Psoas muscle (tissue), 8 donors: Measurements from ENCODE around the gene AKT3. TPM values are rescaled to one million over a fixed set of nuclear protein-coding genes. Genes with fewer than 3 reads are reported as not detected.
"Not testable (repeated sequence)": the region's sequence is repeated elsewhere in the genome, so short reads cannot be mapped to it uniquely, and the experiment has no call there.

Experiments
- ATAC-seq, 4 donors: fragments of 200-7000 bp; cut with Tn5 transposase; one replicate each; pipeline ENCODE4 v1.9.1; 2020; ENCODE audit warnings: moderate library complexity in 3 of 4, mild to moderate bottlenecking in 2 of 4
- DNase-seq, 2 donors: peaks; one replicate each; pipeline ENCODE4 v3.0.0-alpha.2; 2020
- H3K27ac ChIP-seq: fragments of 200-600 bp; one replicate; pipeline ENCODE4 v1.8.0; 2022
- H3K27me3 ChIP-seq, 3 donors: fragments of 200-600 bp in 1 of 3; one replicate each; pipeline versions ENCODE4 v1.6.1 to v1.8.0; 2013 to 2022; ENCODE audit warnings: low read length in 2 of 3, mild to moderate bottlenecking in 2 of 3, moderate library complexity in 1 of 3; ENCODE audit not compliant: insufficient read depth in 3 of 3
- H3K36me3 ChIP-seq, 2 donors: fragments of 200-600 bp in 1 of 2; one replicate each; pipeline versions ENCODE4 v1.6.1 to v1.8.0; 2013 to 2022; ENCODE audit warnings: low read depth in 1 of 2, mild to moderate bottlenecking in 1 of 2, moderate library complexity in 1 of 2; ENCODE audit not compliant: insufficient read depth in 1 of 2
- H3K4me1 ChIP-seq: fragments of 200-600 bp; one replicate; pipeline ENCODE4 v1.8.0; 2022
- H3K4me3 ChIP-seq: fragments of 200-600 bp; one replicate; pipeline ENCODE4 v1.8.0; 2022; ENCODE audit warnings: mild to moderate bottlenecking
- H3K9me3 ChIP-seq: fragments of 200-600 bp; one replicate; pipeline ENCODE4 v1.8.0; 2022
- WGBS, 3 donors: extraction: QIAGEN DNeasy Blood & Tissue Kit; methylation state at CpG; one replicate each; pipeline versions ENCODE4 v1.1.6 to v1.1.7; 2013; 5-methylcytosine and 5-hydroxymethylcytosine counted together
- intact Hi-C, 2 donors: fragments of 100-400 bp; cut with DNase I; formaldehyde crosslinking; loops; one replicate each; pipeline versions ENCODE4 v1.11.0 to v1.14.2; 2022
- polyA plus RNA-seq, 3 donors: library from polyadenylated mRNA; stranded (reverse); fragments of 200-250 nt; gene quantifications; one replicate each; pipeline ENCODE4 v1.2.3, GENCODE V29; 2013
- total RNA-seq, 4 donors: library from RNA; stranded (reverse); fragmentation: NEBNext Ultra II Directional in 2 of 4; extraction: Animal tissue kit (Norgen Biotek cat#: 25700) in 2 of 4; gene quantifications; one replicate each; pipeline versions ENCODE4 v1.2.1 to v1.2.4, GENCODE V29; 2021 to 2023
- TF ChIP-seq, protein P1 (sequence below): fragments of 200-600 bp; IDR thresholded peaks from one replicate; pipeline ENCODE4 v1.8.0; 2022; ENCODE audit warnings: antibody characterized with exemption
- donor health status: healthy with polysubstance abuse.
- donor health status: DM: no; HTN: no; CAD: no; lungs with moderate emphysema.
- donor health status: Bipolar disorder and iron deficiency.
- donor health status: healthy.
- donor health status: DM: yes; HTN: yes; CAD: no.
- donor health status: DM: no; HTN: no; CAD: no.
- donor health status: DM: no; HTN: no; CAD: no.
- donor health status: DM: yes; HTN: yes; CAD: no.

AKT3 gene
- total and polyA plus RNA-seq, 7 donors, result 3.3 to 25.1 (median 9.8) TPM

DNA sequence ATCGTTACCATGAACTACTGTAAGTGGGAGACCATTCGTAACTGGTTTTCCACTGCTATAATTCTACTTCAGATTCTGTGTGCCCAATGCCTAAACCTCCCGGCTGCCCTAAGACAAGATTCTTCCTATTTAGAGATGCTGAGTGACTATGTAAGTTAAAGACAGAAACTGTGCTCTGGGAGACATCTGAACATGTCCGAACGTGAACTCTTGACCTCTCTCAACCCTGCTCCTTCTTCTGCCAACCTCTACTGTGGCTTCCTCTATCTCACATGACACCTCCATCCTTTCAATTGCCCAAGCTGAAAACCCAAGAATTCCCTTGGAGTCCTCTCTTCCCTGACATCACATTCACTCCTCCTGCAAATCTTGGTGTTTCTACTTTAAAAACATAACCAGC is 182.9 kb downstream of the AKT3 start:
- WGBS, 3 donors, result 95 to 98% (median 95%) methylated on average over 5 of the region's 5 CpGs
- ATAC-seq, result no peak
- TF ChIP-seq, protein P1, sequence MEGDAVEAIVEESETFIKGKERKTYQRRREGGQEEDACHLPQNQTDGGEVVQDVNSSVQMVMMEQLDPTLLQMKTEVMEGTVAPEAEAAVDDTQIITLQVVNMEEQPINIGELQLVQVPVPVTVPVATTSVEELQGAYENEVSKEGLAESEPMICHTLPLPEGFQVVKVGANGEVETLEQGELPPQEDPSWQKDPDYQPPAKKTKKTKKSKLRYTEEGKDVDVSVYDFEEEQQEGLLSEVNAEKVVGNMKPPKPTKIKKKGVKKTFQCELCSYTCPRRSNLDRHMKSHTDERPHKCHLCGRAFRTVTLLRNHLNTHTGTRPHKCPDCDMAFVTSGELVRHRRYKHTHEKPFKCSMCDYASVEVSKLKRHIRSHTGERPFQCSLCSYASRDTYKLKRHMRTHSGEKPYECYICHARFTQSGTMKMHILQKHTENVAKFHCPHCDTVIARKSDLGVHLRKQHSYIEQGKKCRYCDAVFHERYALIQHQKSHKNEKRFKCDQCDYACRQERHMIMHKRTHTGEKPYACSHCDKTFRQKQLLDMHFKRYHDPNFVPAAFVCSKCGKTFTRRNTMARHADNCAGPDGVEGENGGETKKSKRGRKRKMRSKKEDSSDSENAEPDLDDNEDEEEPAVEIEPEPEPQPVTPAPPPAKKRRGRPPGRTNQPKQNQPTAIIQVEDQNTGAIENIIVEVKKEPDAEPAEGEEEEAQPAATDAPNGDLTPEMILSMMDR, result no peak
- Histone ChIP-seq H3K27me3 (no peaks in the 10 kb centered on the region), H3K4me1 (no peaks in the 10 kb centered on the region), H3K9me3 (no peaks in the 10 kb centered on the region), H3K4me3 (no peak overlapping the region), H3K27ac (no peak overlapping the region), H3K36me3 (peaks cover 0 to 3% of the 10 kb centered on the region in 2 donors)
- DNase-seq, result no peak
- intact Hi-C loops, result no loop called here

DNA sequence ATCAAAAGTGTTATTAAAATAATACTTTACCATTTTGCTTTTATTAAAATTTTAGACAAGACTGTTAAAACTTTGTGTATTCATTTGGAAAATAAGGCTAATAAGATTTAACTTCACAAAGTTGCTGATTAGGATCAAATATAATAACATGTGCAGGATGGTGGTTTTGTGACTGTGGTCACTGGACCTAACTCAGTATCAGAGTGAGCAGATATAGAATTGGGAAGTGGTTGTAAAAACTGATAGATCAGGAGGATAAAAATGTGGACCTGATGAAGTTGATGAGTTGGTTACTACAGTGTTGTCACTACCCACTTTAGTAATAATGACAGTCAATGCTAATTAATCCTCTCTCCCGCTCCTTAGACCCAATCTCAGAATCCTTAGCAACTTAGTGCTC is 186.4 kb downstream of the AKT3 start:
- ATAC-seq, result no peak
- Histone ChIP-seq H3K27me3 (no peaks in the 10 kb centered on the region), H3K36me3 (peaks cover 0 to 3% of the 10 kb centered on the region in 2 donors), H3K4me1 (no peaks in the 10 kb centered on the region), H3K4me3 (no peak overlapping the region), H3K27ac (no peak overlapping the region), H3K9me3 (no peaks in the 10 kb centered on the region)
- intact Hi-C loops, result no loop called here
- TF ChIP-seq, protein P1, result no peak
- 94 to 98% (median 98%) methylated on average over 1 of the region's 1 CpG for WGBS, 3 donors
- no peak for DNase-seq

DNA sequence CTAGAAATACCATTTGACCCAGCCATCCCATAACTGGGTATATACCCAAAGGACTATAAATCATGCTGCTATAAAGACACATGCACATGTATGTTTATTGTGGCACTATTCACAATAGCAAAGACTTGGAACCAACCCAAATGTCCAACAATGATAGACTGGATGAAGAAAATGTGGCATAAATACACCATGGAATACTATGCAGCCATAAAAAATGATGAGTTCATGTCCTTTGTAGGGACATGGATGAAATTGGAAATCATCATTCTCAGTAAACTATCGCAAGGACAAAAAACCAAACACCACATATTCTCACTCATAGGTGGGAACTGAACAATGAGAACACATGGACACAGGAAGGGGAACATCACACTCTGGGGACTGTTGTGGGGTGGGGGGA is 187.9 kb downstream of the AKT3 start:
- H3K27me3 ChIP-seq, DNase-seq, H3K4me1 ChIP-seq, H3K27ac ChIP-seq, H3K4me3 ChIP-seq, intact Hi-C loops, H3K9me3 ChIP-seq, ATAC-seq, H3K36me3 ChIP-seq: not testable (repeated sequence)
- no CpG with 5 or more reads among the region's 1 CpG for WGBS, 3 donors

DNA sequence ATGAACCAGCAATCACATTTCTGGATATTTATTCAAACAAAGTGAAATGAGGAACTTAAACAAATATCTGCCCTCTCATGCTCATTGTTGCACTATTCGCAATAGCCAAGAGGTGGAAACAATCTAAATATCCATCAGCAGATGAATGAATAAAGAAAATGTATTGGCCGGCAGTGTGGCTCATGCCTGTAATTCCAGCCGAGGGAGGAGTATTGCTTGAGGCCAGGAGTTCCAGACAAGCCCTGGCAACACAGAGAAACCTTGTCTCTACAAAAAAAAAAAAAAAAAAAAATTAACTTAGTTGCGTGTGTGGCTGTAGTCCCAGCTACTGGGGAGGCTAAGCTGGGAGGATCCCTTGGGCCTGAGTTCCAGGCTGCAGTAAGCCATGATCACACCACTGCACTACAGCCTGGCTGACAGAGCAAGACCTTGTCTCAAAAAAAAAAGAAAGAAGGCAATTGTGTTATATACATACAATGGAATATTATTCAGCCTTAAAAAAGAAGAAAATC is 191.4 kb downstream of the AKT3 start:
- Histone ChIP-seq H3K9me3 (no peaks in the 10 kb centered on the region), H3K27ac (no peak overlapping the region), H3K4me3 (no peak overlapping the region), H3K27me3 (no peaks in the 10 kb centered on the region), H3K36me3 (no peaks in the 10 kb centered on the region), H3K4me1 (no peaks in the 10 kb centered on the region)
- intact Hi-C loops, result no loop called here
- DNase-seq (no peak), ATAC-seq (no peak)
- 95 to 99% (median 97%) methylated on average over 4 of the region's 4 CpGs for WGBS, 3 donors
- TF ChIP-seq, protein P1, result no peak

DNA sequence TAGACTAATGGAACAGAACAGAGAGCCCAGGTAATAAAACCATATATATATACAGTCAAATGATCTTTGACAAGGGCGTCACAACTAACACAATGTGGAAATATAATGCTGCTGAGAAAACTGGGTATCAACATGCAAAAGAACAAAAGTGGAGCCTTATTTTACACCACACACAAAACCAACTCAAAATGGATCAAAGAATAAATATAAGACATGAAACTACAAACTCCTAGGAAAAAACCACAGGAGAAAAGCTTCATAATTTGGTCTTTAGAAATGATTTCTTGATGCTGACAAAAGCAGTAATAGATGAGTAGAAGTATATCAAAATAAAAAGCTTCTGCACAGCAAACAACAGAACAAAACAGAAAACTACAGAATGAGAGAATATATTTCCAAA is 192.2 kb downstream of the AKT3 start:
- Histone ChIP-seq H3K27me3 (no peaks in the 10 kb centered on the region), H3K9me3 (no peaks in the 10 kb centered on the region), H3K4me3 (no peak overlapping the region), H3K36me3 (no peaks in the 10 kb centered on the region), H3K27ac (no peak overlapping the region), H3K4me1 (no peaks in the 10 kb centered on the region)
- intact Hi-C loops, result no loop called here
- TF ChIP-seq, protein P1, result no peak
- WGBS, 3 donors, result 97% methylated on average over 1 of the region's 1 CpG
- DNase-seq (no peak), ATAC-seq (no peak)

DNA sequence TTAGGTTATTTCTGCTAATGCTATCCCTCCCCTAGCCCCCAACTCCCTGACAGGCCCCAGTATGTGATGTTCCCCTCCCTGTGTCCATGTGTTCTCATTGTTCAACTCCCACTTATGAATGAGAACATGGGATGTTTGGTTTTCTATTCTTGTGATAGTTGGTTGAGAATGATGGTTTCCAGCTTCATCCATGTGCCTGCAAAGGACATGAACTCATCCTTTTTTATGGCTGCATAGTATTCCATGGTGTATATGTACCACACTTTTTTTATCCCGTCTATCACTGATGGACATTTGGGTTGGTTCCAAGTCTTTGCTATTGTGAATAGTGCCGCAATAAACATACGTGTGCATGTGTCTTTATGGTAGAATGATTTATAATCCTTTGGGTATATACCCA is 200.5 kb downstream of the AKT3 start:
- H3K27ac ChIP-seq, DNase-seq, ATAC-seq, H3K4me3 ChIP-seq, H3K4me1 ChIP-seq, intact Hi-C loops, H3K27me3 ChIP-seq: not testable (repeated sequence)
- 94 to 98% (median 96%) methylated on average over 3 of the region's 3 CpGs for WGBS, 3 donors
- peaks cover 0 to 14% of the 10 kb centered on the region in 2 donors for H3K36me3 ChIP-seq
- peaks cover 10% of the 10 kb centered on the region for H3K9me3 ChIP-seq
